A549 (cell line): ENCODE data around the gene EAF1.

Experiments used
- JUN ChIP-seq, 2 experiments: fragments of >200 bp; sonication (Bioruptor Twin); formaldehyde crosslinking; IDR thresholded peaks; 2 replicates in 1 of 2; 3 replicates in 1 of 2; pipeline ENCODE4 v1.6.1; 2016 to 2017
- TF ChIP-seq, protein P1 (sequence below): fragments of >200 bp; sonication (Bioruptor Twin); formaldehyde crosslinking; IDR thresholded peaks from 3 replicates; pipeline ENCODE4 v1.5.1; 2016
- TF ChIP-seq, protein P2 (sequence below): IDR thresholded peaks from 2 replicates; pipeline ENCODE4 v1.6.1; 2012
- TF ChIP-seq, protein P3 (sequence below): IDR thresholded peaks from 2 replicates; pipeline ENCODE4 v1.6.1; 2012

DNA sequence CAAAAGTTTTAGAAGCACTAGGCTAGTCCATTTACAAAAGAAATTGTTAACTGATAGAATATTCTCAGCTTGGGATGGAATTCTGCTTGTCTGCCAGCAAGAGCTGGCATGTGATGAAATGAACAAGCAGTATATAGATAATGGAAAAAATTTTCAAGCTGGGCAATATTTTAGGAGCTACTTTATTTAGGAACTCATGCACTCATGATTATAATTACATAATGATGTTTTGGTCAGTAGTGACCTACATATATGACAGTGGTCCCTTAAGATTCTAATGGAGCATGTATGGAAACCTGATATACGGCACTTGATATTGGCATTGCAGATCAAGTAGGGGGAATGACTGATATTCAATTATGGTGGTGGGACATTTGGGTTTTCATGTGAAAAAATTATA lies 6.1 kb downstream of the EAF1 start:
- TF ChIP-seq JUN (IDR thresholded peaks at IDR 0.05) = no peak
- TF ChIP-seq, protein P1, sequence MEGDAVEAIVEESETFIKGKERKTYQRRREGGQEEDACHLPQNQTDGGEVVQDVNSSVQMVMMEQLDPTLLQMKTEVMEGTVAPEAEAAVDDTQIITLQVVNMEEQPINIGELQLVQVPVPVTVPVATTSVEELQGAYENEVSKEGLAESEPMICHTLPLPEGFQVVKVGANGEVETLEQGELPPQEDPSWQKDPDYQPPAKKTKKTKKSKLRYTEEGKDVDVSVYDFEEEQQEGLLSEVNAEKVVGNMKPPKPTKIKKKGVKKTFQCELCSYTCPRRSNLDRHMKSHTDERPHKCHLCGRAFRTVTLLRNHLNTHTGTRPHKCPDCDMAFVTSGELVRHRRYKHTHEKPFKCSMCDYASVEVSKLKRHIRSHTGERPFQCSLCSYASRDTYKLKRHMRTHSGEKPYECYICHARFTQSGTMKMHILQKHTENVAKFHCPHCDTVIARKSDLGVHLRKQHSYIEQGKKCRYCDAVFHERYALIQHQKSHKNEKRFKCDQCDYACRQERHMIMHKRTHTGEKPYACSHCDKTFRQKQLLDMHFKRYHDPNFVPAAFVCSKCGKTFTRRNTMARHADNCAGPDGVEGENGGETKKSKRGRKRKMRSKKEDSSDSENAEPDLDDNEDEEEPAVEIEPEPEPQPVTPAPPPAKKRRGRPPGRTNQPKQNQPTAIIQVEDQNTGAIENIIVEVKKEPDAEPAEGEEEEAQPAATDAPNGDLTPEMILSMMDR = no peak
- TF ChIP-seq, protein P2, sequence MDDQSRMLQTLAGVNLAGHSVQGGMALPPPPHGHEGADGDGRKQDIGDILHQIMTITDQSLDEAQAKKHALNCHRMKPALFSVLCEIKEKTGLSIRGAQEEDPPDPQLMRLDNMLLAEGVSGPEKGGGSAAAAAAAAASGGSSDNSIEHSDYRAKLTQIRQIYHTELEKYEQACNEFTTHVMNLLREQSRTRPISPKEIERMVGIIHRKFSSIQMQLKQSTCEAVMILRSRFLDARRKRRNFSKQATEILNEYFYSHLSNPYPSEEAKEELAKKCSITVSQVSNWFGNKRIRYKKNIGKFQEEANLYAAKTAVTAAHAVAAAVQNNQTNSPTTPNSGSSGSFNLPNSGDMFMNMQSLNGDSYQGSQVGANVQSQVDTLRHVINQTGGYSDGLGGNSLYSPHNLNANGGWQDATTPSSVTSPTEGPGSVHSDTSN = no peak
- TF ChIP-seq, protein P3, sequence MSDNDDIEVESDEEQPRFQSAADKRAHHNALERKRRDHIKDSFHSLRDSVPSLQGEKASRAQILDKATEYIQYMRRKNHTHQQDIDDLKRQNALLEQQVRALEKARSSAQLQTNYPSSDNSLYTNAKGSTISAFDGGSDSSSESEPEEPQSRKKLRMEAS = no peak
